Measurements from ENCODE around the gene CHRM5. TPM values are rescaled to one million over a fixed set of nuclear protein-coding genes. Genes with fewer than 3 reads are reported as not detected.
"Not testable (repeated sequence)": the region's sequence is repeated elsewhere in the genome, so short reads cannot be mapped to it uniquely, and the experiment has no call there.

The CHRM5 gene
- total RNA-seq, 1 donor: not detected

GRCh38 chr15:34043813-34044212 is 75.5 kb downstream of the CHRM5 start:
- Histone ChIP-seq H3K4me3 (ENCODE audit: low read length) (no peak overlapping the region), H3K4me1 (ENCODE audit: insufficient read depth, low read length) (peaks cover 9% of the 10 kb centered on the region), H3K9me3 (ENCODE audit: low read depth, low read length) (no peaks in the 10 kb centered on the region), H3K27me3 (ENCODE audit: insufficient read depth, low read length) (no peaks in the 10 kb centered on the region)

GRCh38 chr15:34046471-34047145 is 78.3 kb downstream of the CHRM5 start:
- H3K4me3 ChIP-seq (ENCODE audit: low read length): no peak overlapping the region
- H3K27me3 ChIP-seq (ENCODE audit: insufficient read depth, low read length): no peaks in the 10 kb centered on the region
- H3K4me1 ChIP-seq (ENCODE audit: insufficient read depth, low read length): no peaks in the 10 kb centered on the region
- peaks cover 16% of the 10 kb centered on the region for H3K9me3 ChIP-seq (ENCODE audit: low read depth, low read length)

- Histone ChIP-seq H3K9me3 (ENCODE audit: low read depth, low read length) (peaks cover 16% of the 10 kb centered on the region), H3K4me3 (ENCODE audit: low read length) (no peak overlapping the region), H3K4me1 (ENCODE audit: insufficient read depth, low read length) (no peaks in the 10 kb centered on the region), H3K27me3 (ENCODE audit: insufficient read depth, low read length) (no peaks in the 10 kb centered on the region)
Observed at GRCh38 chr15:34047893-34048775, 79.8 kb downstream of the CHRM5 start.

- Histone ChIP-seq H3K9me3 (ENCODE audit: low read depth, low read length) (peaks cover 16% of the 10 kb centered on the region), H3K27me3 (ENCODE audit: insufficient read depth, low read length) (no peaks in the 10 kb centered on the region)
Observed at GRCh38 chr15:34049112-34049511, 80.8 kb downstream of the CHRM5 start.

GRCh38 chr15:34050385-34050784 is 82.1 kb downstream of the CHRM5 start:
- H3K4me3 ChIP-seq (ENCODE audit: low read length); H3K27me3 ChIP-seq (ENCODE audit: insufficient read depth, low read length); H3K4me1 ChIP-seq (ENCODE audit: insufficient read depth, low read length): not testable (repeated sequence)
- peaks cover 16% of the 10 kb centered on the region for H3K9me3 ChIP-seq (ENCODE audit: low read depth, low read length)

More at GRCh38 chr15:34049112-34049511, 80.8 kb downstream of the CHRM5 start:
- H3K4me3 ChIP-seq (ENCODE audit: low read length): no peak overlapping the region
- no peaks in the 10 kb centered on the region for H3K4me1 ChIP-seq (ENCODE audit: insufficient read depth, low read length)

DNA sequence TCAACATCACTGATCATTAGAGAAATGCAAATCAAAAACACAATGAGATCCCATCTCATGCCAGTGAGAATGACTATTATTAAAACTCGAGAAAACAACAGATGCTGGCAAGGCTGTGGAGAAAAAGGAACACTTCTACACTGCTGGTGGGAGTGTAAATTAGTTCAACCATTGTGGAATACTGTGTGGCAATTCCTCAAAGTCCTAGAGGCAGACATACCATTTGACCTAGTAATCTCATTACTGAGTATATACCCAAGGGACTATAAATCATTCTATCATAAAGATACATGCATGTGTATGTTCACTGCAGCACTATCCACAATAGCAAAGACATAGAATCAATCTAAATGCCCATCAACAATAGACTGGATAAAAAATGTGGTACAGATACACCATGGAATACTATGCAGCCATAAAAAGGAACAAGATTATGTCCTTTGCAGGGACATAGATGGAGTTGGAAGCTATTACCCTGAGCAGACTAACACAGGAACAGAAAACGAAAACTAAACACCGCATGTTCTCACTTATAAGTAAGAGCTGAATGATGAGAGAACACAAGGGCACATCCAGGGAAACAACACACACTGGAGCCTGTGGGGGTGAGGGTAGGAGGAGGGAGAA is 85.9 kb downstream of the CHRM5 start:
- Histone ChIP-seq H3K9me3 (ENCODE audit: low read depth, low read length) (peaks cover 16% of the 10 kb centered on the region), H3K4me1 (ENCODE audit: insufficient read depth, low read length) (no peaks in the 10 kb centered on the region), H3K27me3 (ENCODE audit: insufficient read depth, low read length) (no peaks in the 10 kb centered on the region), H3K4me3 (ENCODE audit: low read length) (no peak overlapping the region)

- no peaks in the 10 kb centered on the region for H3K27me3 ChIP-seq (ENCODE audit: insufficient read depth, low read length)
- no peaks in the 10 kb centered on the region for H3K4me1 ChIP-seq (ENCODE audit: insufficient read depth, low read length)
- H3K4me3 ChIP-seq (ENCODE audit: low read length): no peak overlapping the region
- H3K9me3 ChIP-seq (ENCODE audit: low read depth, low read length): peaks cover 5% of the 10 kb centered on the region
Observed at GRCh38 chr15:34055868-34056595, 87.7 kb downstream of the CHRM5 start.

DNA sequence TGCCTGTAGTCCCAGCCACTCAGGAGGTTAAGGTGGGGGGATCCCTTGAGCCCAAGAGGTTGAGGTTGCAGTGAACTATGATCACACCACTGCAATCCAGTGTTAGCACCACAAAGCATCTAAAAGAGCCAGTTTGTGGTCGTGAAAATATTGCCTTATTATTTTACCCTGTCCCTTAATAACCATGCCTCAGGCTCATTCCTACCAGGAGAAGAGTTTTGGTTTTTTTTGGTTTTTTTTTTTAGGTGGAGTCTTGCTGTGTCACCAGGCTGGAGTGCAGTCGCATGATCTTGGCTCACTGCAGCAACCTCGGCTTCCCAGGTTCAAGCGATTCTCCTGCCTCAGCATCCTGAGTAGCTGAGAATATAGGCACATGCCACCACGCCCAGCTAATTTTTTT is 88.6 kb downstream of the CHRM5 start:
- no peak overlapping the region for H3K4me3 ChIP-seq (ENCODE audit: low read length)
- H3K9me3 ChIP-seq (ENCODE audit: low read depth, low read length): no peaks in the 10 kb centered on the region
- H3K27me3 ChIP-seq (ENCODE audit: insufficient read depth, low read length): no peaks in the 10 kb centered on the region
- H3K4me1 ChIP-seq (ENCODE audit: insufficient read depth, low read length): no peaks in the 10 kb centered on the region

- H3K4me3 ChIP-seq (ENCODE audit: low read length): no peak overlapping the region
- H3K27me3 ChIP-seq (ENCODE audit: insufficient read depth, low read length): no peaks in the 10 kb centered on the region
- H3K9me3 ChIP-seq (ENCODE audit: low read depth, low read length): no peaks in the 10 kb centered on the region
- H3K4me1 ChIP-seq (ENCODE audit: insufficient read depth, low read length): no peaks in the 10 kb centered on the region
Observed at GRCh38 chr15:34059476-34059875, 91.2 kb downstream of the CHRM5 start.

- Histone ChIP-seq H3K4me3 (ENCODE audit: low read length) (no peak overlapping the region), H3K9me3 (ENCODE audit: low read depth, low read length) (no peaks in the 10 kb centered on the region), H3K4me1 (ENCODE audit: insufficient read depth, low read length) (no peaks in the 10 kb centered on the region), H3K27me3 (ENCODE audit: insufficient read depth, low read length) (no peaks in the 10 kb centered on the region)
Observed at GRCh38 chr15:34059946-34060345, 91.6 kb downstream of the CHRM5 start.

- Histone ChIP-seq H3K4me3 (ENCODE audit: low read length) (no peak overlapping the region), H3K4me1 (ENCODE audit: insufficient read depth, low read length) (no peaks in the 10 kb centered on the region)
Observed at GRCh38 chr15:34064438-34064837, 96.1 kb downstream of the CHRM5 start.

DNA sequence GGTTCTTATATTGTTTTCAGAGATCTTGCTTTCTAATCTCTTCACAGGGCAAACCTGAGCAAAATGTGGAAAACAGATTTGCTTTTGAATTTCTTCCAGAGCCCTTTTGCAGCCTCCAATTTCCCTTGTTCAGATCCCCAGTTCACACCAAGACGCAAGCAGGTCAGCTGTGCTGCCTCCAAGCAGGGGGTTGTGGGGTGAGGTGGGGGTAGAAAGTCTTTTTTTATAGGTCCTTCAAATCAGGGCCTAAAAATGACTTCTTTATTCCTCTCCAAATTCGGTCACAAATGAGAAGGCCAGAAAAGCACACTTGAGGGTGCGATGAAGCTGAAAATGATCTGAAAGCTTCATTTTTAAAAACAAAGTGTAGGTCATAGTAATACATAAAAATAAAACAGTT is 97.0 kb downstream of the CHRM5 start:
- Histone ChIP-seq H3K27me3 (ENCODE audit: insufficient read depth, low read length) (no peaks in the 10 kb centered on the region), H3K9me3 (ENCODE audit: low read depth, low read length) (no peaks in the 10 kb centered on the region), H3K4me3 (ENCODE audit: low read length) (no peak overlapping the region)

More at GRCh38 chr15:34064438-34064837, 96.1 kb downstream of the CHRM5 start:
- no peaks in the 10 kb centered on the region for H3K27me3 ChIP-seq (ENCODE audit: insufficient read depth, low read length)
- no peaks in the 10 kb centered on the region for H3K9me3 ChIP-seq (ENCODE audit: low read depth, low read length)

DNA sequence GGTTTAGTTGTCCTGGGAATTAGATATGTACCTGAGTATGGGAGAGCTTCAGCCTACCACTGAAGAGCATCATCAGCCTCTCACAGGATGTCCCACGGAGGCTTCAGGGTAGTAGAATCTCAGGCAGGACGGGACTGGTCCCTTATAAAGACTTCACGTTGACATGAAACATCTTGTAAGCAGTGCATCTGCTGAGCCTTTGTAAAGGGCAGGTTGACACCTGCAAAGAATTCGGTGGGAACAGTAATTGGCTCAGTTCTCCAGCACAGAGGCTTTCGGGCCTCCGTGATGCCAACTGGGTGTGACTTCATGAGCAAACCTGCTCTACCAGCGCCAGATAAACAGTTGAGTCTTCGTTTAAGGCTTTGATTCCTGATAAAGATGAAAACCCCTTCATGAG is 97.6 kb downstream of the CHRM5 start:
- H3K4me3 ChIP-seq (ENCODE audit: low read length): no peak overlapping the region
- no peaks in the 10 kb centered on the region for H3K4me1 ChIP-seq (ENCODE audit: insufficient read depth, low read length)
- no peaks in the 10 kb centered on the region for H3K27me3 ChIP-seq (ENCODE audit: insufficient read depth, low read length)
- H3K9me3 ChIP-seq (ENCODE audit: low read depth, low read length): no peaks in the 10 kb centered on the region

More for the DNA sequence above, 97.0 kb downstream of the CHRM5 start:
- no peaks in the 10 kb centered on the region for H3K4me1 ChIP-seq (ENCODE audit: insufficient read depth, low read length)

GRCh38 chr15:34070003-34070402 is 101.7 kb downstream of the CHRM5 start:
- Histone ChIP-seq H3K9me3 (ENCODE audit: low read depth, low read length) (no peaks in the 10 kb centered on the region), H3K4me1 (ENCODE audit: insufficient read depth, low read length) (no peaks in the 10 kb centered on the region)

DNA sequence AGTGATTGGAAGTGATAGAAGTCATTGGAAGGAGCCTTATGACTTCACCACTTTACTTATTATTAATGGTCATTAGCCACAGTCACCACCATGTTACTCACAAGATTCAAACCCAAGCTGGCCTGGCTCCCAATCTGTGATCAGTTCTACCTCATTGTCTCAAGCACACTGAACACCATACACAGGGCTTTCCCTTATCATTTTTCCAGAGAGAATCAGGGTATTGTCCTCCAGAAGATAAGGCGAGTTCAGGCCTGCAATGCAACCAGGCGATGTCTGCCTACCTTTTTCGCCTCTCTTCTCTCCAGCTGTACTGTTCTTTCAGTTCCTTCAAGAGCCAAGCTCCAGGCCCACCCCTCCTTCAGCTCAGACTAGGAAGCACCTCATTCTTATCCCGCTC is 108.5 kb downstream of the CHRM5 start:
- Histone ChIP-seq H3K4me3 (ENCODE audit: low read length) (no peak overlapping the region), H3K27me3 (ENCODE audit: insufficient read depth, low read length) (no peaks in the 10 kb centered on the region), H3K4me1 (ENCODE audit: insufficient read depth, low read length) (no peaks in the 10 kb centered on the region), H3K9me3 (ENCODE audit: low read depth, low read length) (no peaks in the 10 kb centered on the region)

More at GRCh38 chr15:34070003-34070402, 101.7 kb downstream of the CHRM5 start:
- H3K4me3 ChIP-seq (ENCODE audit: low read length): no peak overlapping the region
- no peaks in the 10 kb centered on the region for H3K27me3 ChIP-seq (ENCODE audit: insufficient read depth, low read length)
